Measurements from ENCODE around the gene MBLAC1.
A peak's percentile ranks its signal among the peaks of the same experiment; 100 is the strongest.

Gene MBLAC1

DNA sequence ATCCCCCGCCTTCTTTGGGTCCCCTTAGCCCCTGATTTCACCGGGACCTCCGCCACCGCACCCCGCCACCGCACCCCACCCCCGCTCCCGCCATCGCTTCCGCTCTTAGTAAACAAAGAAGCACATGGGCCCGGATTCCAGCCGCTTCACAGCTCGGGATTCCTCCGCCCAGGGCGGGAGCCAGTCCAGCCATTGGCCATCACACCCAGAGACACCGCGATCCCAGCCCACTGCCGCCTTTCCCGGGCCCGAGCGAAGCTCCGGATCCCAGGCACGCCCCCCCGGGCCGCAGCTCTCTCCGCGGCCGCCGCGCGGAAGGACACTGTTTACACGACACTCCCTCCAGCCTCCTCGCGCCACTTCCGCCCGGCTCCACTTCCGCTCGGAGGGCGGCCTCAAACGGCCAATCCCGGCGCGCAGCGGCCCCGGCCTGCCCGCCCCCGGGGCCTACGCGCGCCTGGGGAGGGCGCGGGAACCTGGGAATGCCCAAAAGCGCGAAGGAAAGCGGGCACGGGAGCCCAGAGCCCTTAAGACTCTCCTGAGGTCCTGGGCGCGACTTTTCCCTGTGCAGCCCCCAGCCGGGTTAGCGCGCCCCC lies 26.2 kb upstream of the MBLAC1 start:
- CTCF ChIA-PET: interaction anchor here (1.2 kb wide), 1 partner anchor 16 kb away, joined by 4 read pairs; no protein-coding TSS in a partner anchor
- TF ChIP-seq NFRKB (IDR thresholded peaks at IDR 0.05) (no peak), TARDBP (IDR thresholded peaks at IDR 0.05) (no peak), LEF1 (IDR thresholded peaks at IDR 0.05; ENCODE audit: borderline replicate concordance) (no peak), SP1 (IDR thresholded peaks at IDR 0.05) (no peak), FOXA1 (IDR thresholded peaks at IDR 0.05) (no peak), ARNT (IDR thresholded peaks at IDR 0.05) (no peak), FOXM1 (IDR thresholded peaks at IDR 0.05; ENCODE audit: borderline replicate concordance) (0 out of 2 replicates have a peak, but pooled peaks have one; percentile 1), ZNF384 (IDR thresholded peaks at IDR 0.05) (no peak), PKNOX1 (IDR thresholded peaks at IDR 0.05) (no peak), BHLHE40 (IDR thresholded peaks at IDR 0.05; ENCODE audit: borderline replicate concordance) (no peak), SUZ12 (IDR thresholded peaks at IDR 0.05) (no peak), ELF4 (IDR thresholded peaks at IDR 0.05) (peak; percentile 61; the same call in 1 of the 2 replicates), FOXK2 (IDR thresholded peaks at IDR 0.05) (peak; percentile 98), CTBP1 (IDR thresholded peaks at IDR 0.05; ENCODE audit: borderline replicate concordance) (no peak), HDGF (IDR thresholded peaks at IDR 0.05; ENCODE audit: borderline replicate concordance) (no peak)
- POLR2A ChIA-PET: interaction anchor here (0.9 to 5.4 kb wide), 17 partner anchors 8 to 336 kb away, joined by 3 to 100 read pairs (median 14); partner anchors contain the start of genes CNPY4, COPS6, LAMTOR4 and MBLAC1
- peak; percentile 82 for DNase-seq (ENCODE audit: extremely low spot score)

DNA sequence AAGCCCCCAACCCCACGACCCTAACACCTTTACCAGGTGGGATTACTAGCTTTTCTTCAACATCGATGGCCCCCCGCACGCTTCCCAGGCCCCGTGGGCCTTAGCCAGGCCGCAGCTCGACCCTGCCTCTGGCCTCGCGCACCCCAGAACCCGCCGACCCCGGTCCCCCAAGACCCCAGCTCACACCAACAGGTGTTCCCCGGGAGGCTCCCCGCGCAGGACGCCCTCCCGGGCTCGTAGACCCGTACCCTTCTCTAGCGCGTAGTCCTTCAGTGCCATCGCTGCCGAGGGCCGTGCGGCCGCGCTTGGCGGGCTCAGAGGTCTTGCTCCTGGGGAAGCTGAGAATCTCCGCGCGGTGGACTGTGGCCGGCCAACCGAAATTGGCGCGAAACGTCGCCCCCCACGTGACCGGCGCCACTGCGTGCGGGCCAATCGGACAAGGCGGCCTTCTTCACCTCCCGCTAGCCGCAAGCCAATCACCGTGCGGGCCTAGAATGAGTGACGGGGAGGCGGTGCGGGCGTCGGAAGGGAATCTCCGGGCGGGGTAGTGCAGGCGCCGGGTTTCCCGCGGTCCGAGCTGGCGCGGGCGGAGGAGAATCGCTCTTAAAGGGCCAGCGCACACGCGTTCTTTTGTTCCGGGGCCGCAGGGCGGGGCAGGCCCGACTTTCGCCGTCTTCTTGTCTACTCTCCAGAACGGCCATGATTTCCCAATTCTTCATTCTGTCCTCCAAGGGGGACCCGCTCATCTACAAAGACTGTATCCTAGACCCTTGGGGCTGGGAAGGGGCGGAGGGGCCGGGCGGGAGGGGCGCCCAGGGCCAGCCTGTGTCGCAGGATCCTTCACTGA lies 25.5 kb upstream of the MBLAC1 start, which contains the start of the genes AP4M1 and MCM7:
AP4M1 (plus strand) TSS at position 628 of the 847 bp plus-strand sequence; CDS start at position 700, 72 bp downstream.
MCM7 (minus strand) TSS at position 382 of the 847 bp plus-strand sequence; CDS start at position 279, 103 bp downstream.
- TF ChIP-seq NFRKB (IDR thresholded peaks at IDR 0.05) (peak; percentile 46; the same call in 1 of the 2 replicates), ELF4 (IDR thresholded peaks at IDR 0.05) (peak; percentile 57; the same call in 1 of the 2 replicates), PKNOX1 (IDR thresholded peaks at IDR 0.05) (peak; percentile 99), TARDBP (IDR thresholded peaks at IDR 0.05) (no peak), ARNT (IDR thresholded peaks at IDR 0.05) (no peak), SP1 (IDR thresholded peaks at IDR 0.05) (no peak), L3MBTL2 (conservative IDR thresholded peaks at IDR 0.05) (peak; percentile 94), BHLHE40 (IDR thresholded peaks at IDR 0.05; ENCODE audit: borderline replicate concordance) (no peak)
- peak; percentile 94 for DNase-seq (ENCODE audit: extremely low spot score)
- CTCF ChIA-PET: interaction anchor here (0.6 to 1.2 kb wide), 4 partner anchors 12 to 47 kb away, joined by 3 to 4 read pairs (median 3); partner anchors contain the start of gene LAMTOR4
- POLR2A ChIA-PET: interaction anchor here (0.5 to 5.4 kb wide), 28 partner anchors 8 to 485 kb away, joined by 3 to 100 read pairs (median 6); partner anchors contain the start of genes CNPY4, COPS6, GJC3 and GPC2

- TF ChIP-seq CTBP1 (IDR thresholded peaks at IDR 0.05; ENCODE audit: borderline replicate concordance) (no peak), FOXA1 (IDR thresholded peaks at IDR 0.05) (no peak), ZNF384 (IDR thresholded peaks at IDR 0.05) (0 out of 2 replicates have a peak, but pooled peaks have one; percentile 4), PKNOX1 (IDR thresholded peaks at IDR 0.05) (peak; percentile 75)
- ChIA-PET POLR2A (interaction anchor here (1.1 to 5.4 kb wide), 9 partner anchors 10 to 88 kb away, joined by 3 to 100 read pairs (median 38); partner anchors contain the start of genes CNPY4, COPS6, LAMTOR4 and MBLAC1), CTCF (interaction anchor here (1.6 kb wide), 1 partner anchor 28 kb away, joined by 7 read pairs; no protein-coding TSS in a partner anchor)
- no peak for DNase-seq (ENCODE audit: extremely low spot score)
Observed at GRCh38 chr7:100102950-100103840, 23.6 kb upstream of the MBLAC1 start.

GRCh38 chr7:100105534-100105933 lies 21.2 kb upstream of the MBLAC1 start:
- CTCF ChIA-PET: interaction anchor here (0.9 kb wide), 1 partner anchor 9 kb away, joined by 3 read pairs; no protein-coding TSS in a partner anchor
- TF ChIP-seq SP1 (IDR thresholded peaks at IDR 0.05): no peak
- POLR2A ChIA-PET: interaction anchor here (1.0 to 1.1 kb wide), 3 partner anchors 11 to 16 kb away, joined by 3 to 4 read pairs (median 3); no protein-coding TSS in a partner anchor
- no peak for DNase-seq (ENCODE audit: extremely low spot score)

DNA sequence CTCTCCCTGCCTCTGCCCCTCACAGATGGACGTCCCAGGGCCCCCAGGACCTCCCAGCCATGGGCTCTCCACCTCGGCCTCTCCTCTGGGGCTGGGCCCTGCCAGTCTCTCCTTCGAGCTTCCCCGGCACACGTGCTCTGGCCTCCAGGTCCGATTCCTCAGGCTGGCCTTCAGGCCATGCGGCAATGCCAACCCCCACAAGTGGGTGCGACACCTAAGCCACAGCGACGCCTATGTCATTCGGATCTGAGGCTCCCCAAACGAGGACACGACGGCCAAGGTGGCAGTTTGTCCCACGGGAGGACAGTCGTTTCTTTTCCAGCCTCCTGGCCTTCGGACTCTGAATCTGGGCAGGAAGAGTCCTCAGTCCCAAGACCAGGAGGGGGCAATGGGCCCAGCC lies 20.1 kb upstream of the MBLAC1 start:
- POLR2A ChIA-PET: interaction anchor here (0.8 to 1.1 kb wide), 3 partner anchors 12 to 18 kb away, joined by 3 to 4 read pairs (median 3); no protein-coding TSS in a partner anchor
- CTCF ChIA-PET: no interaction called here
- no peak for TF ChIP-seq FOXK2 (IDR thresholded peaks at IDR 0.05)
- TF ChIP-seq SP1 (IDR thresholded peaks at IDR 0.05): no peak
- no peak for DNase-seq (ENCODE audit: extremely low spot score)

All from HEK293T (cell line).